HG02623 (cell line): ENCODE measurements around the gene CACNA2D4.

ENCODE experiments used
- ATAC-seq: cut with Tn5 transposase; IDR thresholded peaks from one replicate; pipeline ENCODE4 v1.9.1; 2021; ENCODE audit warnings: moderate library complexity; ENCODE audit not compliant: unreplicated experiment

CACNA2D4 gene

GRCh38 chr12:1933342-1934051 is 15.0 kb upstream of the CACNA2D4 start:
- no peak for ATAC-seq

DNA sequence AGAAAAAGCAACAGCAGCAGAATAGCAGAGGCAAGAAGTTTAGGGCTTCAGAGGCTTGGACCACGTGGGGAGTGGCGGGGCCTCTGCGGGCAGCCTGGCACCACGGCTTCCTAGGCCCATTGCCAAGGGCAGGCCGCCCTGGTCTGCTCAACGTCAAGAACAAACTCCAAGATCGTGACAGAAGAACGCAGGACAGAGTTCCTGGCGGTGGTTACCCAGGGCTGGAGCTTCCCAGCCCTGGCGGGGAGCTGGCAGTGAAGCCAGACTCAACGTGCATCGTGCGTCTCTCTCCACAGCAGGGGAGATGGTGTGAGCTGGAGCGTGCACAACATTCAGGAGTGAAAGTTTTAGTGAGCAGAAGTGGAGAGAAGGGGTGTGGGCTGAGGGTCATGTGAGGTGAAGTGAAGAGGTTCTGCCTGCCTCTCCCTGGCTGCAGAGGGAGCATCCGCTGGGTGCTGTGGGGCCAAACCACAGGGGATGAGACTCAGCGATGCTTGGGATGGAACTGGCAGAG is 13.9 kb upstream of the CACNA2D4 start:
- no peak for ATAC-seq

DNA sequence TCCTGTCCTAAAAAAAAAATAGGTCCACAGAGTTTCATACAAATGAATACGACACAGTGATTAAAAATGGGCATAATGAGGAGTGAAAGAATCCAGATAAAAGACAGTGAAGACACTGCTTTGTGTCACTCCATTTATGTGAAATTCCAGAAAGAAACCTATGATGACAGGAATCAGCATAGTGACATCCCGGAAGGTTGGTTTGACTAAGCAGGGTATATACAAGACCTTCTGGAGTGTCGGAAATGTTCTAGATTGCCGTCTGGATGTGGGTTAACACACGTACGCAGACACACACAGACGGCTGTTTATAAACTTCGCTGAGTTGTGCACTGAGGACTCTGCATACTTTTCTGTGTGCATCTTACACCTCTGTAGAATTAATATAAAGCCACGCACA is 13.2 kb upstream of the CACNA2D4 start:
- no peak for ATAC-seq

DNA sequence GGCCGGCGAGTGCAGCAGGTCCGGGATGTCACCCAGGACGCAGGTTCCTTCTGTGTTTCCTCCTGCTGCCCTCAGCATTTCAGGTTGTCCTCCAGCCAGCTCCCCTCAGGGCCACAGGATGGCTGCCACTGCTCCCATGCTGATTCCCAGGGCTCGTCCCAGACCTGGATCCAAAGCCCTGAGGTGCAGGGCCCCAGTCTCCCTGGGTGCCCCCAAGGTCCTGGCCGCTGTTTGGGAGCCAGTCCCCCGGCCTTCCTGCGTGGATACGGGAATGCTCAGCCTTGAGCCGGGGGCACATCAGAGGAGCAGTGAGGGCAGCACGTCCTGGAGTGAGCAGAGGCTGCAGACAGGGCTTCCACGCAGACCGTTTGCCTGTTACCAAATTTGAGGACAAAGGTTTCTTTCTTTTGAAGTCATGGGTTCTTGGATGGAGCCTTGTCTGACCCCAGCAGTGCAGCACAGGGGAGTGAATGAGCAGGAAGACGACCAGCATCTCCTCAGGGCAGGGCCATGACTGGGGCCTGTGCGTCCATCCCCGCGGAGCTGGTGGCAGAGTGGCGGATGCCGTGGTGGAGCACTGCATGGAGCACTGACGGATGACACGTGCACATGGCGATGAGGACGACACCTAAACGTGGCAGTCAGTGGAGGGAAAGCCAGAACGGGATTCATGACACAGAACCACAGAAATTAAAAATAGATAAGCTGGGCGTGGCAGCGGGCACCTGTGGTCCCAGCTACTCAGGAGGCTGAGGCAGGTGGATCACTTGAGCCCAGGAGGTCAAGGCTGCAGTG is 12.5 kb upstream of the CACNA2D4 start:
- no peak for ATAC-seq

DNA sequence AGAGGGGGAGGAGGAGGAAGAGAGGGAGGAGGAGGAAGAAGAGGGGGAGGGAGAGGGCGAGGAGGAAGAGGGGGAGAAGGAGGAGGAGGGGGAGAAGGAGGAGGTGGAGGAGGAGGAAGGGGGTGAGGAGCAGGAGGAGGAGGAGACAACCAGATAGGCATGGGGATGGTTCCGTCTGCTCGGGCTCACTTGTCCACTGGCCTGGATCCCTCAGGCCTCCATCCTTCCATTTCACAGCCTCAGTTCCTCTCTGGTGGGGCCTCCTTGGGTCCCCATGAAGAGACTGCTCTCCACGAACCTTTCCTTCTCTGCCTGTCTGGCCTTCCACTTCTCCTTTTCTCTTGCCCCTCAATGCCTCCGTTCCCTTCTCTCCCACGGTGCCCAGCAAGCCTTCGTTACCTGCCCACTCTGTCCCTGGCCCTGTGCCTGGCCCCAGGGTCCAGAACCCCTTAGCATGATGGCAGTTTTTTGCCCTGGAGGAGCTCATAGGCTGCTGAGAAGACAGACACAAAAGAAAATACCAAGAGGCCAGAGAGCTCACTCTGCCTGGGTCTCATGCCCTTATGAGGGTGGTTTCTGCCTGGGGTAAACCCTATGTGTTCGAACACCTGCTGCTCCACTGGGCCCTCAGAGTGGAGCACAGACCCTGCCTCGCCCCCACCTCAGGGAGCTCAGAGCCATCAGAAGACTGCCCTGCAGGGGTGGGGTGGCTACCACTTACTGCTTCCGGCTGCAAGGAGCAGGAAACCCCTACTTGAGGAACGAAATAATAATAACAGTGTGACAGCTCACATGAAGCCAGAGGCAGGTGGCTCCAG is 11.7 kb upstream of the CACNA2D4 start:
- ATAC-seq = no peak

- ATAC-seq = no peak
These were observed 11.0 kb upstream of the CACNA2D4 start for GRCh38 chr12:1929241-1929984.

DNA sequence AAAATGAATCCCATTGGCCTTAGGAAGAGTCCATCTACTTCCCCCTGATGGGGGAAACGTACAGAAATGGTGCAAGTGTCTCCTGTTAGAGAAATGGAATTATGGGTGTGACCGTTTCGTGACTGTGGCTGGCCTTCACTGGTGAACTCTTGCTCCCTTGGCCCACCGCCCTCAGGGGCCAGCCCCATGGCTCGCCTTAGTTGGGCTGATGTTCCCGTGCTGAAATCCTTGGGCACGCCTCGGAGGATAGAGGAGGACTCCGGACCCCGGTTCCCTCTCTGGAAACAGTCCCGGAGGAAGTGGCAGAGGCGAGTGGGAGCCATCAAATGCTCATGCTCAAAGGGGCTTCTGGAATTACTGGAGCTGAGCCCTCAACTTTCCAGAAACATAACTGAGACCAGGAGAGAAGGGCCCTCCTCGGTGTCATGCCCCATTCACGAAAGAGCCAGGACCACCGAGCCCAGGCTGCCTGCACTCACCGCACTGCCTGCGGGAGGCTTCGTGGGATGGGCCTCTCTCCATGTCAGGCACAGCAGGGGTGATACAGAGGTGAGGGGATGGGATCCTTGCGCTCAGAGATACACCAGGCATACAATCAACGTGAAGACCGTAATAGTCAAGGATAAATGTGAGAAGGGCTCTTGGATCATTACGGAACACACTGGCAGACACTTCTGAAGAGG is 10.1 kb upstream of the CACNA2D4 start:
- ATAC-seq = no peak

GRCh38 chr12:1927751-1928351 is 9.4 kb upstream of the CACNA2D4 start:
- no peak for ATAC-seq

DNA sequence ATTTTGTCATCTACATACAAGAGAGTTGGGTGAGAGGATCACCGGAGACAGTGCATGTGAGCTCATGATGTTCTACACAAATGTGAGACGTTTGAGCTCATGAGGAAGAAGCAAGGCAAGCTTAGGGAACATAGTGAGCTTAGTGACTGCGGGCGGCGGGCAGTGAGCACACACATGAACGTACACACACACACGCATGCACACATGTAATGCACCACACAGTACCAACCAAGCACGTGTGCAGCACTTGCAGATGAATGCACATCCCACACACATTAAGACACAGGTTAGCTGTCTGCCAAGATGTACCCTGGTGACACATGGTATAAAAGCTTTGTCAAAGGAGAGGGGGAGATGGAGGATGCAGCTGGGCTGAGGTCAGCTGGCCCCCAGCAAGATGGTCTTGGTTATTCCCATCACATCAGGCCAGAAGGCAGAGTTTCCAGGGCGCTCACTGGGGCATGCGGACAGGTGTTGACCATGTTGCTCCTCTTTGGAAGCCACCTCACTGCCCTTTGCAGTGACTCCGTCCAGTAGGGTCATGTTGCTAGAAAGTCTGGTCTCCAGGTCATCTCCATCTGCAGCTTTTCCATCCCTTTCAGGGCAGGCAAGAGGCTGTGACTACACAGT is 8.7 kb upstream of the CACNA2D4 start:
- no peak for ATAC-seq

DNA sequence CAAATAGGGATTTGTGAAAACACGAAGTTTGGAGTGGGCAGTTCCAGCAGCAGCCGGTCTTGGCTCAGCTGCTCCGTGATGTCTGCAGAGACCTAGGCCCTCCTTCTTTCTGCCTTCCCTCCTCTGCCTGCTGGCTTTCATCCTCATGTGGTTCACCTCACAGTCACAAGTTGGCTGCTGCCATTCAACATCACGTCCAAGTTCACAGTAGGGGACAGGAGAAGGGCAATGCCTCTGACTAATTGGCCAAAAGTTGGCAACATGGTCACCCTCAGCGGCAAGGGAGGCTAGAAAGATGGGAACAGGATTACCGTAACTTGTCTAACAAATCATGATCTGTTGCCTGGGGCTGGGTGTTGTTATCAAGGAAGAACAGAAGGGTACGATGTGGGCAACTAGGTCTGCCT is 7.8 kb upstream of the CACNA2D4 start:
- no peak for ATAC-seq

DNA sequence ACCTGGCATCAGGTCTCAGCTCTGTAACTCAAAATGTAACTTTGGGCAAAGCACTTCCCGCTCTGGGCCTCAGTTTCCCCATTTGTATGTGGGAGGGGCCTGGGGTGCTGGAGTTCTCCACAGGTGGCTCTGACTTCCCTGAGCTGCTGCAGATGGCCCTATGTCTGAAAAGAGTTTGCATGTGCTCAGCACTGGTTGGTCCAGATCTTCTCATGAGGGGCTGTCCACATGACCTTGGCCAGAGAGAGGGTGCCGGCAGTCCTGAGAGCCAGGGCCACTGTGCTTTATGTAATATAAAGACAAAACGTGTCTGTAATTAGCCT is 7.2 kb upstream of the CACNA2D4 start:
- ATAC-seq = no peak

DNA sequence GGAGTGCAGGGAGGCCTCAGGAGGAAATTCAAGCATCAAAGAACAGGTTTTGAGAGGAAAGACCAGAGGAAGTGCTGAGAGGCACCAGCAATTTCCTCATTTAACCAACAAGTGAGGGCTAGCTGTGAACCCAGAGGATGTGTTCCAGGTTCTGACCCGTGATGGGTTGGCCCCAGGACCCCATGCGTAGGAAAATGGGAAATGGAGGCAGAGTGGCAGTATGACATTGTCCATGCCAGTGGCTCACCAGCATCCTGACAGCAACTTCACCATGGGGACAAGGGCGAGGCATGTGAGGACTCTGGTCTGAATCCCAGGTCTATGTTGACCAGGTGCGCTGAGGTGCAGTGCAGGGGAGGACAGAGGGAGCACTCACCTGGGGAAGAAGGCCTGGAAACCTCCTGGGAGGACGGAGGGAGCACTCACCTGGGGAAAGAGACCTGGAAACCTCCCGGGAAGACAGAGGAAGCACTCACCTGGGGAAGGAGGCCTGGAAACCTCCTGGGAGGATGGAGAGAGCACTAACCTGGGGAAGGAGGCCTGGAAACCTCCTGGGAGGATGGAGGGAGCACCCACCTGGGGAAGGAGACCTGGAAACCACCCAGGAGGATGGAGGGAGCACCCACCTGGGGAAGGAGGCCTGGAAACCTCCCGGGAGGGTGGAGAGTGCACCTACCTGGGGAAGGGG is 6.7 kb upstream of the CACNA2D4 start:
- ATAC-seq = no peak

GRCh38 chr12:1922985-1923384 is 4.5 kb upstream of the CACNA2D4 start:
- no peak for ATAC-seq

GRCh38 chr12:1922075-1922709 is 3.7 kb upstream of the CACNA2D4 start:
- no peak for ATAC-seq

- no peak for ATAC-seq
These were observed 2.5 kb upstream of the CACNA2D4 start for GRCh38 chr12:1920971-1921370.

DNA sequence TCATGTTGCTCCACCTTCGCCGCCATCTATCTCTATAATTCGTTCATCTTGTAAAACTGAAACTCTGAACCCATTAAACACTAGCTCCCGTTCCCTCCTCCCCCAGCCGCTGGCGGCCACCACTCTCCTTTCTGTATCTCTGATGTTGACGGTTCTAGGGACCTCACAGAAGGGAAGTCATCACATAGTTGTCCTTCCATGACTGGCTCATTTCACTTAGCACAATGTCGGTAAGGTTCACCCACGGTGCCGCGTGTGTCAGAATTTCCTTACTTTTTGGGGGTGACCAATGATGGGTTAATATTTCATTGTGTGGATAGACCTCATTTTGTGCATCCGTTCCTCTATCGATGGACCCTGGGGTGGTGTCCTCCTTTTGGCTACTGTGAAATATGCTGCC is 2.0 kb upstream of the CACNA2D4 start:
- ATAC-seq = no peak

GRCh38 chr12:1919763-1920162 is 1.3 kb upstream of the CACNA2D4 start:
- ATAC-seq = no peak

GRCh38 chr12:1919284-1919683 is 832 bp upstream of the CACNA2D4 start:
- no peak for ATAC-seq

DNA sequence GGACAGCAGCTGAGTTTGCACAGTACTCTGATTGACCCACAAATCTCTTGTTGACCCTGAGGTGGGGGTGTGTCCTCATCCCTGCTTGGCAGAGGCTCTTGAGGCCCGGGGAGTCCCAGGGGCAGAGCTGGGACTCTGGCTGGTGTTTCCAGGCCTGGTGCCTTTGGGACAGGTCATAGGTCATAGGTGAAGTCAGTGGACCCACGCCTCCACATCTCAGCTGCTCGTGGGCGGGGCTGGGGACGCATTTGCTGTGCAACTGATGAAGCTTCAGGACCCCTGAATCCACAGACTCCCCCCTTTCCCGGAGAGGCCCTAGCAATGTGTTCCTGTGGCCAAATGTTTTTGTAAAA is 408 bp upstream of the CACNA2D4 start:
- no peak for ATAC-seq
